Smooth muscle cell (in vitro differentiated cells): ENCODE data around the gene CNIH2. TPM values are rescaled to one million over a fixed set of nuclear protein-coding genes. Genes with fewer than 3 reads are reported as not detected.

Source experiments
- DNase-seq: peaks from one replicate; lab custom pipeline; 2025; ENCODE audit not compliant: unreplicated experiment; lab: John Stamatoyannopoulos, UW
- H2AFZ ChIP-seq: fragments of 200-600 bp; sonication (generic); 2 replicates; pipeline ENCODE4 v1.6.0; 2016; ENCODE audit warnings: antibody characterized with exemption, low read depth, mild to moderate bottlenecking
- H3F3A ChIP-seq: fragments of 200-600 bp; sonication (generic); 2 replicates; pipeline ENCODE4 v1.6.0; 2017; ENCODE audit warnings: antibody characterized with exemption, low read depth
- H3K27ac ChIP-seq: fragments of 200-600 bp; sonication (generic); 2 replicates; pipeline ENCODE4 v1.5.1; 2016; ENCODE audit warnings: low read depth, mild to moderate bottlenecking
- H3K27me3 ChIP-seq: fragments of 200-600 bp; sonication (generic); 2 replicates; pipeline ENCODE4 v1.6.1; 2016; ENCODE audit warnings: low read depth, mild to moderate bottlenecking
- H3K36me3 ChIP-seq: fragments of 200-600 bp; sonication (generic); 2 replicates; pipeline ENCODE4 v1.5.1; 2016; ENCODE audit warnings: low read depth
- H3K4me1 ChIP-seq: fragments of 200-600 bp; sonication (generic); 2 replicates; pipeline ENCODE4 v1.5.1; 2016; ENCODE audit warnings: low read depth
- H3K4me2 ChIP-seq: fragments of 200-600 bp; sonication (generic); 2 replicates; pipeline ENCODE4 v1.6.0; 2016; ENCODE audit warnings: mild to moderate bottlenecking
- H3K4me3 ChIP-seq: fragments of 200-600 bp; sonication (generic); 2 replicates; pipeline ENCODE4 v1.5.1; 2016; ENCODE audit warnings: mild to moderate bottlenecking
- H3K79me2 ChIP-seq: fragments of 200-600 bp; sonication (generic); 2 replicates; pipeline ENCODE4 v1.6.0; 2016; ENCODE audit warnings: low read depth, mild to moderate bottlenecking
- H3K9ac ChIP-seq: fragments of 200-600 bp; sonication (generic); 2 replicates; pipeline ENCODE4 v1.6.0; 2016; ENCODE audit warnings: low read depth
- H3K9me3 ChIP-seq: fragments of 200-600 bp; sonication (generic); replicated peaks from 2 replicates; pipeline ENCODE4 v1.5.1; 2016; ENCODE audit warnings: low read depth
- H4K20me1 ChIP-seq: fragments of 200-600 bp; sonication (generic); 2 replicates; pipeline ENCODE4 v1.6.0; 2016; ENCODE audit warnings: low read depth
- WGBS: methylation state at CpG from one replicate; pipeline ENCODE4 v1.1.7; 2016; ENCODE audit warnings: low lambda C conversion rate; 5-methylcytosine and 5-hydroxymethylcytosine counted together
- polyA plus RNA-seq: library from polyadenylated mRNA; unstranded; fragments of >200 nt; fragmentation: Nextera tagmentation; extraction: Ambion mirVana; gene quantifications from 2 replicates; pipeline ENCODE4 v1.2.1, GENCODE V29; 2016
- total RNA-seq: library from RNA; depleted of rRNA; stranded (reverse); fragments of >200 nt; gene quantifications from 2 replicates; pipeline ENCODE4 v1.2.3, GENCODE V29; 2014
- TF ChIP-seq, protein P1 (sequence below): fragments of 200-600 bp; sonication (generic); IDR thresholded peaks from 2 replicates; pipeline ENCODE4 v1.5.1; 2017; ENCODE audit warnings: borderline replicate concordance, mild to moderate bottlenecking, antibody characterized with exemption; ENCODE audit not compliant: insufficient read depth, poor library complexity, severe bottlenecking

The CNIH2 gene
- total and polyA plus RNA-seq, 2 experiments from 2014 or later: 12.2 to 17.0 TPM

DNA sequence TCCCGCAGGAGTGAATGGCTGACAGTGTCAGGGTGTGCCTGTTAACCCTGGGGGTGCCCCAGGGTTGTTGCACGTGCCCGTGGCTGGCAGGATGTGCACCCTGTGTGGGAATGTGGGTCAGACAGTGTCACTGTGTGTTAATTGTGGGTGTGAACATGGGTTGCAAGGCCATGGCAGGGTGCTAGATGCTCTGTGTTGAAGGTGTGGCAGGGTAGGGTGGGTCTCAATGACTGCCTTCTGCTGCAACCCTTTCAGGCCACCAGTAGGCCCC lies 50.0 kb downstream of the CNIH2 start:
- TF ChIP-seq, protein P1, sequence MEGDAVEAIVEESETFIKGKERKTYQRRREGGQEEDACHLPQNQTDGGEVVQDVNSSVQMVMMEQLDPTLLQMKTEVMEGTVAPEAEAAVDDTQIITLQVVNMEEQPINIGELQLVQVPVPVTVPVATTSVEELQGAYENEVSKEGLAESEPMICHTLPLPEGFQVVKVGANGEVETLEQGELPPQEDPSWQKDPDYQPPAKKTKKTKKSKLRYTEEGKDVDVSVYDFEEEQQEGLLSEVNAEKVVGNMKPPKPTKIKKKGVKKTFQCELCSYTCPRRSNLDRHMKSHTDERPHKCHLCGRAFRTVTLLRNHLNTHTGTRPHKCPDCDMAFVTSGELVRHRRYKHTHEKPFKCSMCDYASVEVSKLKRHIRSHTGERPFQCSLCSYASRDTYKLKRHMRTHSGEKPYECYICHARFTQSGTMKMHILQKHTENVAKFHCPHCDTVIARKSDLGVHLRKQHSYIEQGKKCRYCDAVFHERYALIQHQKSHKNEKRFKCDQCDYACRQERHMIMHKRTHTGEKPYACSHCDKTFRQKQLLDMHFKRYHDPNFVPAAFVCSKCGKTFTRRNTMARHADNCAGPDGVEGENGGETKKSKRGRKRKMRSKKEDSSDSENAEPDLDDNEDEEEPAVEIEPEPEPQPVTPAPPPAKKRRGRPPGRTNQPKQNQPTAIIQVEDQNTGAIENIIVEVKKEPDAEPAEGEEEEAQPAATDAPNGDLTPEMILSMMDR: no peak

DNA sequence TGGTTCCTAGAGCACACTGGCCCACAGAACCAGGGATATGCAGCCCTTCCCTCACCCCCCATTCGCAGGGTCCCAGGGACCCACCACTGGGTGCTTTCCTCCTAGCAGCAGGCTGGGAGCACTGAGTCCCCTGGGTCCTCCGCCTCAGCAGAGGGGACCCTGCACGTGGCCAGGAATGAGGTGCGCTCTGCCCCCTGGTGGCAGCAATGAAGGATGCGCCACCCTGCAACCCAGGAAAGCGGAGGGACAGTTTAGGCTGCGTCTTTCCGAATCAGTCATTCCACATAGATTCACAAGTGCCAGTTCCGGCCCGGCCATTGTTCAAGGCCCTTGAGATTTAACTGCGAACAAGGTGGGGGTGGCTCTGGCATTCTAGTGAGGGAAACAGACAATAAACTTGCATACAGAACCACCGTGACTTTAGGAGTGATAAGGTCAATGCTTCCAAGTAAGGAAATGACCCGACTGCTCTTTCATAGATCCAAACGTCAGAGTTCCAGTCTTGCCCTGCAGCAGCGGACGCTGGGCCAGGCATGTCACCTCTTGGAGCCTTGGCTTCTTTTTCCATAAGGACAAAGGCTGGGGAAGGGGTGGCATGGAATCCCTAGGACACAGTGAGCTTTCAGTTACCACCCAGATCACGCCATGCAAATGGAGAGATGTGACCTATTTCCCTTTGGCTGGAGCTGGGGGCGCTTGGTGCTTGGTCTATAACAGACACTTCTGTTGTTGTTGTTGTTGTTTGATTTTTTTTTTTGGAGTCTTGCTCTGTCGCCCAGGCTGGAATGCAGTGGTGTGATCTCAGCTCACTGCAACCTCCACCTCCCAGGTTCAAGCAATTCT lies 50.5 kb downstream of the CNIH2 start:
- peak overlapping the region; percentile 70 for H3K4me2 ChIP-seq
- peaks cover 3% of the 10 kb centered on the region for H3F3A ChIP-seq
- no peak overlapping the region for H3K4me3 ChIP-seq
- no peak overlapping the region for H2AFZ ChIP-seq
- DNase-seq: peak; percentile 48
- peaks cover 28% of the 10 kb centered on the region for H3K4me1 ChIP-seq
- TF ChIP-seq, protein P1: peak; percentile 92
- H3K27me3 ChIP-seq: no peaks in the 10 kb centered on the region
- H3K36me3 ChIP-seq: no peaks in the 10 kb centered on the region
- no peaks in the 10 kb centered on the region for H3K9me3 ChIP-seq
- peak overlapping the region; percentile 94 for H3K27ac ChIP-seq
- no peaks in the 10 kb centered on the region for H3K79me2 ChIP-seq
- H3K9ac ChIP-seq: no peak overlapping the region
- WGBS: 10% methylated on average over 19 of the region's 19 CpGs
- no peaks in the 10 kb centered on the region for H4K20me1 ChIP-seq

More for the DNA sequence above, 50.0 kb downstream of the CNIH2 start:
- H3K27ac ChIP-seq: peak overlapping the region; percentile 94
- H3K36me3 ChIP-seq: no peaks in the 10 kb centered on the region
- 68% methylated on average over 3 of the region's 3 CpGs for WGBS
- H3K79me2 ChIP-seq: no peaks in the 10 kb centered on the region
- no peaks in the 10 kb centered on the region for H3K9me3 ChIP-seq
- H3K4me3 ChIP-seq: no peak overlapping the region
- no peak overlapping the region for H2AFZ ChIP-seq
- H4K20me1 ChIP-seq: no peaks in the 10 kb centered on the region
- DNase-seq: no peak
- no peaks in the 10 kb centered on the region for H3K27me3 ChIP-seq
- peaks cover 3% of the 10 kb centered on the region for H3F3A ChIP-seq
- peak overlapping the region; percentile 69 for H3K9ac ChIP-seq
- H3K4me1 ChIP-seq: peaks cover 28% of the 10 kb centered on the region
- H3K4me2 ChIP-seq: peak overlapping the region; percentile 70

DNA sequence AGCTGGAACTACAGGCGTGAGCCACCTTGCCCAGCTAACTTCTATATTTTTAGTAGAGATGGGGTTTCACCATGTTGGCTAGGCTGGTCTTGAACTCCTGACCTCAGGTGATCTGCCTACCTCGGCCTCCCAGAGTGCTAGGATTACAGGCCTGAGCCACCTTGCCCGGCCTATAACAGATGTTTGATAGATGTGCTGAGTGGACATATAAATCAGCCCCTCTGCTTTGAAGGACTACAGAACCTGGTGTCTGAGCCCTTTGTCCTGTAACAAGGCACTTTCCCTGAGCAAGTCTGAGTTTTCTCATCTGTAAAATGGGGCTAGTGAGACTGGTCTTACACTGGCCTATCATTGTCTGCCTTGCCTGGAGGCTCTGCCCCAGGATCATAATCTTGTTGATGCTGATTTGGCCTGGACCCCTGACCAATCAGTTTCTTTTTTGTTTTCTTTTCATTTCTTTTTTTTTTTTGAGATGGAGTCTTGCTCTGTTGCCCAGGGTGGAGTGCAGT lies 51.2 kb downstream of the CNIH2 start:
- Histone ChIP-seq H3K4me2 (no peak overlapping the region), H3K4me3 (no peak overlapping the region), H3K79me2 (no peaks in the 10 kb centered on the region), H3K27ac (no peak overlapping the region), H4K20me1 (no peaks in the 10 kb centered on the region), H3F3A (peaks cover 3% of the 10 kb centered on the region), H3K4me1 (peaks cover 28% of the 10 kb centered on the region), H3K36me3 (no peaks in the 10 kb centered on the region), H2AFZ (no peak overlapping the region), H3K9me3 (no peaks in the 10 kb centered on the region), H3K27me3 (no peaks in the 10 kb centered on the region), H3K9ac (no peak overlapping the region)
- TF ChIP-seq, protein P1: no peak
- DNase-seq: no peak
- WGBS: 96% methylated on average over 3 of the region's 3 CpGs

DNA sequence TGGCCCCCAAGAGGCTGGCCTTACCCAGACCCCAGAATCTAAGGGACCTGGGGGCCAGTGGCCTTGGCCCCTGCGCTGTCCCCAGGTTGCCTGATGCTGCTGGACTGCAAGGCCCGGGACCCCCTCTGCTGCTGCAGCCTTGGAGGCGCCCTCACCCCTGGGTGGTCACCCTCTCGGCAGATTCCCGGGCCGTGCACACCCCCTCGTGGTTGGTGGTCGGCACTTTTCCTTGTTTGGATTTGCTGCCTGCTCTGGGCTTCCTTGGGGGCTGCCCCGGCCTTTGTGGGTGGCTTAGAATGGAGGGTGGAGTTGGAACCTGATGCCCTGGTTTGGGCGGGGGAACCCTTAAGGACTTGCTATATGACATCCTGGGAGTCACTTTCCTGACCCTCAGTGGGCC lies 53.0 kb downstream of the CNIH2 start:
- peaks cover 27% of the 10 kb centered on the region for H3K4me1 ChIP-seq

More for the DNA sequence above, 53.0 kb downstream of the CNIH2 start:
- TF ChIP-seq, protein P1: no peak
- H3K9me3 ChIP-seq: no peaks in the 10 kb centered on the region
- no peak overlapping the region for H2AFZ ChIP-seq
- no peaks in the 10 kb centered on the region for H3K27me3 ChIP-seq
- H3K36me3 ChIP-seq: no peaks in the 10 kb centered on the region
- H4K20me1 ChIP-seq: no peaks in the 10 kb centered on the region
- H3K4me3 ChIP-seq: no peak overlapping the region
- H3K79me2 ChIP-seq: peaks cover 9% of the 10 kb centered on the region
- peaks cover 3% of the 10 kb centered on the region for H3F3A ChIP-seq
- no peak for DNase-seq
- WGBS: 87% methylated on average over 10 of the region's 10 CpGs
- no peak overlapping the region for H3K9ac ChIP-seq
- H3K4me2 ChIP-seq: no peak overlapping the region
- H3K27ac ChIP-seq: no peak overlapping the region
